Measurements from ENCODE around the gene TPPP2.
"Not testable (repeated sequence)": the region's sequence is repeated elsewhere in the genome, so short reads cannot be mapped to it uniquely, and the experiment has no call there.

The TPPP2 gene

GRCh38 chr14:21029917-21030316 lies at the start of gene TPPP2:
TSS of gene TPPP2 (plus strand) at chr14:21030217. CDS start at chr14:21030582, 365 bp downstream.
- H3K9ac ChIP-seq (ENCODE audit: low read depth, low read length), result no peak within 1 kb of the TSS
- no peaks in the 10 kb centered on the region for H3K9me3 ChIP-seq (ENCODE audit: insufficient read depth, low read depth, low read length)
- no peak within 1 kb of the TSS for H3K4me3 ChIP-seq (ENCODE audit: low read length)
- H3K27me3 ChIP-seq (ENCODE audit: insufficient read depth, low read length), result peaks cover 21% of the 10 kb centered on the region
- H3K4me1 ChIP-seq (ENCODE audit: insufficient read depth, low read length), result peaks cover 9% of the 10 kb centered on the region; the same call in 1 of the 2 replicates
- H3K36me3 ChIP-seq (ENCODE audit: insufficient read depth, low read depth, low read length), result no peaks in the 10 kb centered on the region
- no peak within 1 kb of the TSS for H3K27ac ChIP-seq (ENCODE audit: low read length)

DNA sequence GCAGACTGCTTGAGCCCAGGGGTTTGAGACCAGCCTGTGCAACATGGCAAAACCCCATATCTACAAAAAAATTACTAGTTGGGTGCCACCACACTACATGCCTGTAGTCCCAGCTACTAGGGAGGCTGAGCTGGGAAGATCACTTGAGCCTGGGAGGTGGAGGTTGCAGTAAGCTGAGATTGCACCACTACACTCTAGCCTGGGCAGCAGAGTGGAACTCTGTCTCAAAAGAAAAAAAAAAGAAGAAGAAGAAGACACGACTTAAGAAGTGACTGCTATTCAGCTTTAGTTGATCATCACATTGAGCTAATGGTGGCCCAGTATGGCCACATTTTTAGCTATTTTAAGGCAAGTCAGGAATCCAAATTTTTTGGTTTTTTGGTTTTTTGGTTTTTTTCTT lies 49.1 kb upstream of the TPPP2 start:
- Histone ChIP-seq H3K27ac (ENCODE audit: low read length) (no peak overlapping the region), H3K4me1 (ENCODE audit: insufficient read depth, low read length) (no peaks in the 10 kb centered on the region), H3K9ac (ENCODE audit: low read depth, low read length) (no peak overlapping the region), H3K4me3 (ENCODE audit: low read length) (no peak overlapping the region), H3K9me3 (ENCODE audit: insufficient read depth, low read depth, low read length) (no peaks in the 10 kb centered on the region), H3K27me3 (ENCODE audit: insufficient read depth, low read length) (0 out of 2 replicates have a peak, but pooled peaks cover 5% of the 10 kb centered on the region), H3K36me3 (ENCODE audit: insufficient read depth, low read depth, low read length) (no peaks in the 10 kb centered on the region)

- no peaks in the 10 kb centered on the region for H3K36me3 ChIP-seq (ENCODE audit: insufficient read depth, low read depth, low read length)
- H3K4me3 ChIP-seq (ENCODE audit: low read length), result no peak overlapping the region
- no peak overlapping the region for H3K27ac ChIP-seq (ENCODE audit: low read length)
- no peaks in the 10 kb centered on the region for H3K9me3 ChIP-seq (ENCODE audit: insufficient read depth, low read depth, low read length)
- 0 out of 2 replicates have a peak, but pooled peaks cover 5% of the 10 kb centered on the region for H3K27me3 ChIP-seq (ENCODE audit: insufficient read depth, low read length)
- no peak overlapping the region for H3K9ac ChIP-seq (ENCODE audit: low read depth, low read length)
- no peaks in the 10 kb centered on the region for H3K4me1 ChIP-seq (ENCODE audit: insufficient read depth, low read length)
These were observed 47.2 kb upstream of the TPPP2 start for GRCh38 chr14:20982646-20983369.

DNA sequence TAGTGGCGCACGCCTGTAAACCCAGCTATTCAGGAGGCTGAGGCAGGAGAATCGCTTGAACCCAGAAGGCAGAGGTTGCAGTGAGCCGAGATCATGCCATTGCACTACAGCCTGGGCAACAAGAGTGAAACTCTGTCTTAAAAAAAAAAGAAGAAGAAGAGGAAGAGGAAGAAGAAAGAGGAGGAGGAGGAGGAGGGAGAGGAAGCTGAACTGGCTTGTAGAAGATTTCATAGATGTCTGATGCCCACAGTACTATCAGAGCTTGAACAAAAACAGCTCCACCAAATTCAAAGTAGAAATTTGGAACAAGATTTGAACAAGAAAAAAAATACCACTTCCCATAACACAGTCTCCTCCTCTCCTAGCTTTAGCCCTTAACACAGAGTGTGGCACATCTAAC lies 44.4 kb upstream of the TPPP2 start:
- H3K27me3 ChIP-seq (ENCODE audit: insufficient read depth, low read length); H3K4me3 ChIP-seq (ENCODE audit: low read length); H3K9me3 ChIP-seq (ENCODE audit: insufficient read depth, low read depth, low read length); H3K27ac ChIP-seq (ENCODE audit: low read length); H3K36me3 ChIP-seq (ENCODE audit: insufficient read depth, low read depth, low read length); H3K4me1 ChIP-seq (ENCODE audit: insufficient read depth, low read length); H3K9ac ChIP-seq (ENCODE audit: low read depth, low read length): not testable (repeated sequence)

GRCh38 chr14:20986811-20987210 lies 43.2 kb upstream of the TPPP2 start:
- Histone ChIP-seq H3K27ac (ENCODE audit: low read length) (no peak overlapping the region), H3K9me3 (ENCODE audit: insufficient read depth, low read depth, low read length) (no peaks in the 10 kb centered on the region), H3K9ac (ENCODE audit: low read depth, low read length) (no peak overlapping the region), H3K27me3 (ENCODE audit: insufficient read depth, low read length) (0 out of 2 replicates have a peak, but pooled peaks cover 5% of the 10 kb centered on the region), H3K36me3 (ENCODE audit: insufficient read depth, low read depth, low read length) (peaks cover 3% of the 10 kb centered on the region; the same call in 1 of the 2 replicates), H3K4me3 (ENCODE audit: low read length) (no peak overlapping the region), H3K4me1 (ENCODE audit: insufficient read depth, low read length) (no peaks in the 10 kb centered on the region)

GRCh38 chr14:20988717-20989470 lies 41.1 kb upstream of the TPPP2 start:
- Histone ChIP-seq H3K27me3 (ENCODE audit: insufficient read depth, low read length) (0 out of 2 replicates have a peak, but pooled peaks cover 3% of the 10 kb centered on the region), H3K36me3 (ENCODE audit: insufficient read depth, low read depth, low read length) (peaks cover 24% of the 10 kb centered on the region), H3K9me3 (ENCODE audit: insufficient read depth, low read depth, low read length) (no peaks in the 10 kb centered on the region), H3K27ac (ENCODE audit: low read length) (peak overlapping the region; percentile 45), H3K4me3 (ENCODE audit: low read length) (peak overlapping the region; percentile 69), H3K4me1 (ENCODE audit: insufficient read depth, low read length) (no peaks in the 10 kb centered on the region), H3K9ac (ENCODE audit: low read depth, low read length) (peak overlapping the region; percentile 66; the same call in 1 of the 2 replicates)

- Histone ChIP-seq H3K9ac (ENCODE audit: low read depth, low read length) (peak overlapping the region; percentile 66; the same call in 1 of the 2 replicates), H3K9me3 (ENCODE audit: insufficient read depth, low read depth, low read length) (no peaks in the 10 kb centered on the region), H3K4me3 (ENCODE audit: low read length) (peak overlapping the region; percentile 69), H3K4me1 (ENCODE audit: insufficient read depth, low read length) (no peaks in the 10 kb centered on the region), H3K36me3 (ENCODE audit: insufficient read depth, low read depth, low read length) (peaks cover 29% of the 10 kb centered on the region), H3K27me3 (ENCODE audit: insufficient read depth, low read length) (no peaks in the 10 kb centered on the region), H3K27ac (ENCODE audit: low read length) (peak overlapping the region; percentile 45)
These were observed 40.6 kb upstream of the TPPP2 start for GRCh38 chr14:20989471-20989786.

DNA sequence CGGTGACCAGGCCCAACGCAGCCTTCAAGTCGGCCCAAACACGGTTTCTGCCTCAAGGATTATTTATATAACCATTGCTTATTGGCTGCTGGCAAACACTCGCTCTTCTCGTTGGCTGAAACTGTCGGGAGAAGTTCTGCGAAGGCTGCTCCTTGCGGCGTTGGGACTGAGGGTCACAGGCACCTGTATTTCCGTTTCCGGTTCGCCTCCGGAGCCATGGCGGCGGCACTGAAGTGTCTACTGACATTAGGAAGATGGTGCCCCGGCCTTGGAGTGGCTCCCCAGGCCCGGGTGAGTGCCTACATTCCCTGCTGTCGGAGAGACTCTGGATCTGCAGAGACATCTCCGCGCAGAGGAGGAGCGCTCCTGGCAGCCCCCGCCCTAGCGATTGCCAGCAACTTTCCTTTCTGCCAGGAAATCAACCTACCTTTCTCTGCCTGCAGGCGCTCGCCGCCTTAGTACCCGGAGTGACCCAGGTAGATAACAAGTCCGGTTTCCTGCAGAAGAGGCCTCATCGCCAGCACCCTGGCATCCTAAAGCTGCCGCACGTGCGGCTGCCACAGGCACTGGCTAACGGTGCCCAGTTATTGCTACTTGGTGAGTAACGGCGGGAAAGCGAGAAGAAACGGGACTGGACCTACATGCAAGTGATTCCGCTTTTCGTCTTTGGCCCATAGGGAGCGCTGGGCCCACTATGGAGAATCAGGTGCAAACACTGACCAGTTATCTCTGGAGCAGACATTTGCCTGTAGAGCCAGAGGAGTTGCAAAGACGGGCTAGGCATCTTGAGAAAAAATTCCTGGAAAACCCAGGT lies 40.0 kb upstream of the TPPP2 start, which contains the start of gene METTL17:
METTL17 (plus strand) TSS at position 194 of the 814 bp plus-strand sequence; CDS start at position 217, 23 bp downstream.
- Histone ChIP-seq H3K4me1 (ENCODE audit: insufficient read depth, low read length) (no peaks in the 10 kb centered on the region), H3K27ac (ENCODE audit: low read length) (peak within 1 kb of the TSS; percentile 45), H3K4me3 (ENCODE audit: low read length) (peak within 1 kb of the TSS; percentile 93), H3K9me3 (ENCODE audit: insufficient read depth, low read depth, low read length) (no peaks in the 10 kb centered on the region), H3K36me3 (ENCODE audit: insufficient read depth, low read depth, low read length) (peaks cover 35% of the 10 kb centered on the region), H3K27me3 (ENCODE audit: insufficient read depth, low read length) (no peaks in the 10 kb centered on the region), H3K9ac (ENCODE audit: low read depth, low read length) (peak within 1 kb of the TSS; percentile 85; the same call in 1 of the 2 replicates)

DNA sequence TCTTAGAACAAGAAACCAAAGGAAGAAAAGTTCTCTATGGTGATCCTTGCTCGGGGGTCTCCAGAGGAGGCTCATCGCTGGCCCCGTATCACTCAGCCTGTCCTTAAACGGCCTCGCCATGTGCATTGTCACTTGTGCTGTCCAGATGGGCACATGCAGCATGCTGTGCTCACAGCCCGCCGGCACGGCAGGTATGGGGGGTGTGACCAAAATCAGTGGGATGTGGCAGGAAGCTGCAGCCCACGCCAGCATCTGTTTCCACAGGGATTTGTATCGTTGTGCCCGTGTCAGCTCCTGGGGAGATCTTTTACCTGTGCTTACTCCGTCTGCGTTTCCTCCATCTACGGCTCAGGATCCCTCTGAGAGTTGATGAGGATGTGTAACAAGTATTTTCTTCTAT lies 33.5 kb upstream of the TPPP2 start:
- no peak overlapping the region for H3K4me3 ChIP-seq (ENCODE audit: low read length)
- H3K36me3 ChIP-seq (ENCODE audit: insufficient read depth, low read depth, low read length), result peaks cover 59% of the 10 kb centered on the region
- H3K9ac ChIP-seq (ENCODE audit: low read depth, low read length), result no peak overlapping the region
- no peaks in the 10 kb centered on the region for H3K27me3 ChIP-seq (ENCODE audit: insufficient read depth, low read length)
- H3K9me3 ChIP-seq (ENCODE audit: insufficient read depth, low read depth, low read length), result no peaks in the 10 kb centered on the region
- no peak overlapping the region for H3K27ac ChIP-seq (ENCODE audit: low read length)
- peaks cover 5% of the 10 kb centered on the region; the same call in 1 of the 2 replicates for H3K4me1 ChIP-seq (ENCODE audit: insufficient read depth, low read length)

DNA sequence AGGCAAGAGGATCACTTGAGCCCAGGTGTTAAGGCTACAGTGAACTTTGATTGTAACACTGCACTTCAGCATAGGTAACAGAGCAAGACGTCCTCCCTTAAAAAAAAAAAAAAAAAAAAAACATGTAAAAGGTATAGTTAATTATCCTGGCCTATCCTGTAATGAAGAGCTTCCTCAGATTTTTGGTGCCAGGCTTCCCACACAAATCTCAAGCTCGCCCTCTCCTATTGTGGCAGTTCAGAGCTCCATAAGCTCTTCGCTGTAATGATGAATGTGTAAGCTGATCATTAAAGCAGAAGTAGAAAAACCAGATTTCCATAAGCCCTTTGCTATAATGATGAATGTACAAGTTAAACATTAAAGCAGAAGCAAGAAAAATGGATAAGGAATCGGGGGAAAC lies 32.9 kb upstream of the TPPP2 start:
- Histone ChIP-seq H3K36me3 (ENCODE audit: insufficient read depth, low read depth, low read length) (peaks cover 53% of the 10 kb centered on the region), H3K9ac (ENCODE audit: low read depth, low read length) (no peak overlapping the region), H3K27me3 (ENCODE audit: insufficient read depth, low read length) (no peaks in the 10 kb centered on the region), H3K9me3 (ENCODE audit: insufficient read depth, low read depth, low read length) (no peaks in the 10 kb centered on the region), H3K4me1 (ENCODE audit: insufficient read depth, low read length) (peaks cover 5% of the 10 kb centered on the region; the same call in 1 of the 2 replicates), H3K4me3 (ENCODE audit: low read length) (no peak overlapping the region), H3K27ac (ENCODE audit: low read length) (no peak overlapping the region)

- H3K36me3 ChIP-seq (ENCODE audit: insufficient read depth, low read depth, low read length), result peaks cover 49% of the 10 kb centered on the region
- H3K9ac ChIP-seq (ENCODE audit: low read depth, low read length), result no peak overlapping the region
- no peak overlapping the region for H3K4me3 ChIP-seq (ENCODE audit: low read length)
- no peaks in the 10 kb centered on the region for H3K27me3 ChIP-seq (ENCODE audit: insufficient read depth, low read length)
- no peaks in the 10 kb centered on the region for H3K9me3 ChIP-seq (ENCODE audit: insufficient read depth, low read depth, low read length)
- H3K4me1 ChIP-seq (ENCODE audit: insufficient read depth, low read length), result peaks cover 5% of the 10 kb centered on the region; the same call in 1 of the 2 replicates
- no peak overlapping the region for H3K27ac ChIP-seq (ENCODE audit: low read length)
These were observed 32.5 kb upstream of the TPPP2 start for GRCh38 chr14:20997564-20997963.

All from iPS-20b (cell line).